ENCODE results near the gene SEMA3C.

Gene SEMA3C

GRCh38 chr7:80918909-80919721 is at the start of gene SEMA3C:
TSS of gene SEMA3C (minus strand) at chr7:80919051. CDS start at chr7:80916781, 2,270 bp downstream.
- DNase-seq (ENCODE audit: low read depth in 4 of 4, low spot score in 1 of 4), result no peak

- DNase-seq (ENCODE audit: low read depth in 4 of 4, low spot score in 1 of 4), result no peak
These were observed 49.8 kb upstream of the SEMA3C start for GRCh38 chr7:80968606-80969005.

GRCh38 chr7:80967917-80968297 is 49.1 kb upstream of the SEMA3C start:
- no peak for DNase-seq (ENCODE audit: low read depth in 4 of 4, low spot score in 1 of 4)

- DNase-seq (ENCODE audit: low read depth in 4 of 4, low spot score in 1 of 4), result no peak
These were observed 48.4 kb upstream of the SEMA3C start for GRCh38 chr7:80967071-80967916.

- no peak for DNase-seq (ENCODE audit: low read depth in 4 of 4, low spot score in 1 of 4)
These were observed 41.5 kb upstream of the SEMA3C start for GRCh38 chr7:80960244-80960795.

GRCh38 chr7:80957226-80957777 is 38.5 kb upstream of the SEMA3C start:
- no peak for DNase-seq (ENCODE audit: low read depth in 4 of 4, low spot score in 1 of 4)

GRCh38 chr7:80954191-80954590 is 35.3 kb upstream of the SEMA3C start:
- no peak for DNase-seq (ENCODE audit: low read depth in 4 of 4, low spot score in 1 of 4)

- no peak for DNase-seq (ENCODE audit: low read depth in 4 of 4, low spot score in 1 of 4)
These were observed 31.7 kb upstream of the SEMA3C start for GRCh38 chr7:80950550-80950967.

- no peak for DNase-seq (ENCODE audit: low read depth in 4 of 4, low spot score in 1 of 4)
These were observed 30.6 kb upstream of the SEMA3C start for GRCh38 chr7:80949449-80949848.

GRCh38 chr7:80946858-80947257 is 28.0 kb upstream of the SEMA3C start:
- DNase-seq (ENCODE audit: low read depth in 4 of 4, low spot score in 1 of 4), result no peak

GRCh38 chr7:80945976-80946375 is 27.1 kb upstream of the SEMA3C start:
- no peak for DNase-seq (ENCODE audit: low read depth in 4 of 4, low spot score in 1 of 4)

GRCh38 chr7:80943342-80943741 is 24.5 kb upstream of the SEMA3C start:
- DNase-seq (ENCODE audit: low read depth in 4 of 4, low spot score in 1 of 4), result no peak

GRCh38 chr7:80942261-80943041 is 23.6 kb upstream of the SEMA3C start:
- DNase-seq (ENCODE audit: low read depth in 4 of 4, low spot score in 1 of 4), result no peak

- DNase-seq (ENCODE audit: low read depth in 4 of 4, low spot score in 1 of 4), result no peak
These were observed 22.4 kb upstream of the SEMA3C start for GRCh38 chr7:80941208-80941758.

GRCh38 chr7:80940539-80941207 is 21.8 kb upstream of the SEMA3C start:
- DNase-seq (ENCODE audit: low read depth in 4 of 4, low spot score in 1 of 4), result no peak

GRCh38 chr7:80937336-80937735 is 18.5 kb upstream of the SEMA3C start:
- DNase-seq (ENCODE audit: low read depth in 4 of 4, low spot score in 1 of 4), result no peak

GRCh38 chr7:80935991-80936780 is 17.3 kb upstream of the SEMA3C start:
- no peak for DNase-seq (ENCODE audit: low read depth in 4 of 4, low spot score in 1 of 4)

- DNase-seq (ENCODE audit: low read depth in 4 of 4, low spot score in 1 of 4), result no peak
These were observed 15.5 kb upstream of the SEMA3C start for GRCh38 chr7:80934321-80934720.

- no peak for DNase-seq (ENCODE audit: low read depth in 4 of 4, low spot score in 1 of 4)
These were observed 13.7 kb upstream of the SEMA3C start for GRCh38 chr7:80932536-80932935.
